IPS-18c (cell line): ENCODE data around the gene MAPK7.

Experiments
- H3K4me3 ChIP-seq: 2 replicates; pipeline ENCODE4 v1.7.0; 2013; ENCODE audit warnings: low read depth, mild to moderate bottlenecking, low read length, moderate library complexity; ENCODE audit not compliant: insufficient read depth
- H3K9me3 ChIP-seq: one replicate; pipeline ENCODE4 v1.6.1; 2013; ENCODE audit warnings: mild to moderate bottlenecking, low read length, moderate library complexity; ENCODE audit not compliant: control insufficient read depth, insufficient read depth

The MAPK7 gene

DNA sequence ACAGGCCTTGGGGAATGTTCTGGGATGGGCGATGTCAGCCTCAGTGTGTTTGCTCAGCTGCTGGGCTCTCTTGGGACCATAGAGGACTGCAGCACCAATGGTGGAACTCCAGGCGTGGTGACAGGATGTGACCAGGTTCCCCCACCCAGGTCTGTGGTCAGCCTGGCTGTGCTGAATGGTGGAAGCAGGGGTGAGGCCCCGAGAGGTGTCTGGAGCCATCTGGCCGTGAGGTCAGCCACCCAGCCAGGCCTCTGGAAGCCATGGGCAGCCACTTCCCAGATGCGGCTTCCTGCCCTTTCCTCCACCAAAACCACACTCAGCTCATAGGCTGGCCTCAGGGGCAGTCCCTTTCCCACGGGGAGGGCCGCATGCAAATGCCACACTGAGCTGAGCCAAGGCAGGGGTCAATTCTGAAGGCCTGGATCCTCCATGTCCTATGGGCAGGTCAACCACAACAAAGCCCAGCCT is 7.8 kb upstream of the MAPK7 start:
- H3K9me3 ChIP-seq, result no peaks in the 10 kb centered on the region
- no peak overlapping the region for H3K4me3 ChIP-seq

DNA sequence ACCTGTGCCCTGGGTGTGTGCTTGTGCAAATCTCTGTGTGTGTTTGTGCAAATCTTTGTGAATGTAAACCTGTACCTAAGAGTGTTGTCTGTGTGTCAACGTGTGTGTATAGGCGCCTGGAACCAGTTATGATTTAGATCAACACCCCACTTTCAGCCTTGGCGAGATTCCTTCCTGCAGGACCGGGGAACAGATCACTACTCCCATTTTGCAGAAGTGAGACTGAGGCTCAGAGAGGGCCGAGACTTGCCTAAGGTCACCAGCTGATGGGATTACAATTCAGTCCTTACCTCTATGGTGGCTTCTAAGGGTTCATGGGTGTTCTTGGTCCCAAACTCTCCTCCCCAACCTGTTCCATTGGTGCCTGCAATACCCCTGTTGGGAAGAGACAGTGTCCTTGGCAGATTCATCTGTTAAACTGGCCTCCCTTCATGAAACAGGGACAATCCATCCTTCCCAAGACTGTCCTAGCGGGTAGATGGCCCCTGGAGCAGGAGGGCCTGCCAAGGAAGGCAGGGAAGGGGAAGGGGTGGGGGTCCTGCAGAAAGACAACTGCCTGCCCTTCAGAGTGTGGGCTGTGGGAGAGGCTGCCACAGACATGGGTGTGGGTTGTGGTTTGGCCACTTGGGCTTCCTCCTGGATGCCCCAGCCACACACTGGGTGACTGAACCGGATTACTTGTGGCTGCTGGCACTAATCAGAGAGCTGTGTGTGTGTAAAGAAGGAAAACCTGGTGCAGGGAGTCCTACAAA is 6.9 kb upstream of the MAPK7 start:
- Histone ChIP-seq H3K9me3 (no peaks in the 10 kb centered on the region), H3K4me3 (no peak overlapping the region)

DNA sequence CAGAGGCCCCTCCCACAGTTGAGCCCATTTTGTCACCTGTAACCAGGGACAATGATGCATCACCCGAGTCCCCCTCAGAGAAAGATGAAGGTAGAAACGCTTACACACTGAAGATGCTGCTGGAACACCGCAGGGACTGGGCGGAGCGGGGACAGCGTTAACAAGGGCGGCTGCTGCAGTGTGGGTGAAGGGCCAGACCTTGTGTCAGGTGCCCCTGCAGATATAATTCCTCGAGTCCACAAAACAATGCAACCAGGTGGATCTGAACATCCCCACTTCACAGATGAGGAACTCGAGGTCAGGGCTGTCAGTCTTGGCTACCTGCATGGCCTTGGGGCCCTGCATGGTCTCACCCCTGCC is 6.3 kb upstream of the MAPK7 start:
- Histone ChIP-seq H3K9me3 (no peaks in the 10 kb centered on the region), H3K4me3 (no peak overlapping the region)

DNA sequence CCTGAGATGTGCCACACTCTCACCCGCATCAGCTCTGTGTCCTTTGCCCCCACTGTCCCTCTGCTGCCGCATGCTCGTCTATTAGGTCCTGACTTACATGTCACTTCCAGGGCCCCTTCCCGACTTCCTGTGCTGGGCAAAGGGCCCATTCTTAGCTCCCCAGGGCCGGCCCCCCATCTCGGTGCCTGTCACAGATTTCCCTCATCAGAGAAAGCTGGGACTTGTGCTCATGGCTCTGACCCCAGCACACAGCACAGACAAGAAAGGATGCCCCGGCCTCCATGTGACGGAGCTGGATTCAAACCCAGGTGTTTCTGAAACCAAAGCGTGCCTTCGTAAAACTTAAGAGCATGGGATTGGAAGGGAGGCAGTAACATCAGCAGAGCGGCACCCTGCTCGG is 5.9 kb upstream of the MAPK7 start:
- H3K4me3 ChIP-seq, result no peak overlapping the region

DNA sequence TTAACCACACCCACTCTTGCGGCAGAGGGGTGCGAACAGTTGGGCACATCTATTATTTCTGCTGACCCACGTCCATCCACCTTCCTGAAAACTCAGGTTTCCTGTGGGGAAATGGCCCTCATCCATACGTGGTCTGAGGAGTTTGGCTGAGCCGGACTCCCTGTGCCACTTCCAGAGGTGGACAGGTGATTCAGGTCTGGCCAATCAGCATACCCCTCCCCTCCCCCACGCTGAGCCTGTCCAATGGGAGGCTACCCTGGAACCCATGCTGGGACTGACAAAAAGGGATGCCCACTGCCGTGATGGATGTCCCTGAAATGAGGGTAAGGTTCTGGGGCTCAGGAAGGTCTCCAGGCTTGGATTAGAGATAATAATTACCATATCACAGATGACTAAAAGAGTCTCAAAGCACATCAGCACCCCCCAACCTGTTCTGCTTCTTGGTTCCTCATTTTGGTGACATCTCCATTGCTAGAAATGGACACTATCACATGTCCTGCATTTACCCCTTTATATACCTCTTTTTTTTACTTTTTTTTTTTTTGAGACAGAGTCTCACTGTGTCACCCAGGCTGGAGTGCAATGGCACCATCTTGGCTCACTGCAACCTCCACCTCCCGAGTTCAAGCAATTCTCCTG is 5.3 kb upstream of the MAPK7 start:
- Histone ChIP-seq H3K4me3 (no peak overlapping the region), H3K9me3 (no peaks in the 10 kb centered on the region)

More for the DNA sequence above, 5.9 kb upstream of the MAPK7 start:
- H3K9me3 ChIP-seq, result no peaks in the 10 kb centered on the region

DNA sequence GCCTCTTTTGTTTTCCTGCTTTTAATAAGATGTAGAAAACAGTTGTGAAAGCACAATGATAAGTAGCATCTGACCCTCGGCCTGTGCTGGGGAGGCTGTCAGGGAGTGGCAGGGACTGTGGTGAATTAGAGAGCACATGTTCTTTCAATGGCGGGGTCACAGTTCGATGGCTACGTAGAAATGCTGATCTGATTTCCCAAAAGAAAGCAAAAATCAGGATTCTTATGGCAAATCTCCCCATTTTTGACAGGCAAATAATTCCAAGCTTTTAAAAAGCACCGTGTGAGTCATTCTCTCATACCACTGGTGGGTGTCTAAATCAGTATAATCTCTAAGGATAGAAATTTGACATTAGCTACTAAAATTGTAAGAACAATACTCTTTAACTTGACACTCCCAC is 4.2 kb upstream of the MAPK7 start:
- no peaks in the 10 kb centered on the region for H3K9me3 ChIP-seq
- no peak overlapping the region for H3K4me3 ChIP-seq

DNA sequence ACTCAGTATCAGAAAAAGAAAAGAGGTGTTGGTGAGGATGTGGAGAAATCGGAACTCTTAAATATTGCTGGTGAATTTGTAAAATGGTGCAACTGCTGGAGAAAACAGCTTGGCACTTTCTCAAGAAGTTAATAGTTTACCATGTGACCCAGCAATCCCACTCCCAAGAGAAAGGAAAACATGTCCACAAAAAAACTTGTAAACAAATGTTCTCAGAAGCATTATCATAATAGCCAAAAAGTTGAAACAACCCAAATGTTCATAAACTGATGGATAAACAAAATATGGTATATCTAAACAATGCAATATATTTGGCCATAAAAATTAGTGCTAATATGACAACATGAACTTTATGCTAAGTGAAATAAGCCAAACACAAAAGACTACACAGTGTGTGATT is 2.6 kb upstream of the MAPK7 start:
- no peaks in the 10 kb centered on the region for H3K9me3 ChIP-seq
- H3K4me3 ChIP-seq, result no peak overlapping the region

DNA sequence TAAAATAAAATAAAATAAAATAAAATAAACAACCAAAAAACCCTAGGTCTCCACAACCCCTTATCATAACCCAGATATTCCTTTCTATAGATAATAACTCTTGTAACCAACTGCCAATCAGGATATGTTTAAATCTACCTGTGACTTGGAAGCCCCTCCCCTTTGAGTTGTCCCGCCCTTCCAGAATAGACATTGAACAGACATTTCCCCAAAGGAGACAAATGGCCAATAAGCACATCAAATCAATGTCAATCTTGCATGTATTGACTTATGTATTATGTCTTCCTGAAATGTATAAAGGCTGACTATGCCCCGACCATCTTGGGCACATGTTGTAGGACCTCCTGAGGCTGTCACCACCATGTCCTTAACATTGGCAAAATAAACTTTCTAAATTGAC is 1.5 kb upstream of the MAPK7 start:
- Histone ChIP-seq H3K9me3 (no peaks in the 10 kb centered on the region), H3K4me3 (peak overlapping the region; percentile 97)

DNA sequence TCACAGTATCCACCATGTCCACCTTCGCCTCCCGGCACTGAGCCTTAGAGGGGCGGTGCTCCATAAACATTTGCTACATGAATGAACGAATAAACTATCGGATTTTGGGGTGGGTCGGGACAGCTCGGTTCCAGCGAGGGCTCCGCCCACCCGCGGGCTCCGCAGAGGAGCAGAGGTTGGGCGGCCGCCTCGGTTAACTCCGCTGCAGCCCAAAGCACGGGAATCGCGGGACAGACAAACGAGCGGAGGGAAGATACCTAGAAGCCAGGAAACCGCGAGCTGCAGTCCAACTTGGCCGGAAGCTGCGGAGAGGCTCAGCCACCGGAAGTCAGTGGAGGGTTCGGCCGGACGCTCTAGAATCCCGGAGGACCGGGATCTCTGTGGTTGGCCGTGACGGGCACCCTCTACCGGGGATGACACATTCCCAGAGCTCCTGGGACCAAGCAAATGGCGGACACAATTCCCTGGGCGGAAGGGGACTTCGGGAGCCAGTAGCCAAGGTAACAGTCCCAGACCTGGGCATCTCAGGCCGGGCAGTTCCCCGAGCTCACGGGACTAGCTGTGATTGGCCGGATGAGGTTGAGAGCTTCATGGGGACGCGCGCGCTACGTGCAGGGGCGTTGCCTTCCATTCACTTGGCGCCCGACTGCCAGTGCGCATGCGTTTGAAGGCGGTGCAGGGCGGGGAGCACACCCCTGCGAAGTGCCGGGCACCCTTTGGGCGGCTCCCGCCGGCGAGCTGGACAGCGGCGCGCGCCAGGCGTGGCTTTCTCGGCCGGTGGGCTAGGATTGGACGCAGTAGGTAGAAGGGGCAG is 489 bp upstream of the MAPK7 start:
- H3K4me3 ChIP-seq, result peak overlapping the region; percentile 97
- no peaks in the 10 kb centered on the region for H3K9me3 ChIP-seq

DNA sequence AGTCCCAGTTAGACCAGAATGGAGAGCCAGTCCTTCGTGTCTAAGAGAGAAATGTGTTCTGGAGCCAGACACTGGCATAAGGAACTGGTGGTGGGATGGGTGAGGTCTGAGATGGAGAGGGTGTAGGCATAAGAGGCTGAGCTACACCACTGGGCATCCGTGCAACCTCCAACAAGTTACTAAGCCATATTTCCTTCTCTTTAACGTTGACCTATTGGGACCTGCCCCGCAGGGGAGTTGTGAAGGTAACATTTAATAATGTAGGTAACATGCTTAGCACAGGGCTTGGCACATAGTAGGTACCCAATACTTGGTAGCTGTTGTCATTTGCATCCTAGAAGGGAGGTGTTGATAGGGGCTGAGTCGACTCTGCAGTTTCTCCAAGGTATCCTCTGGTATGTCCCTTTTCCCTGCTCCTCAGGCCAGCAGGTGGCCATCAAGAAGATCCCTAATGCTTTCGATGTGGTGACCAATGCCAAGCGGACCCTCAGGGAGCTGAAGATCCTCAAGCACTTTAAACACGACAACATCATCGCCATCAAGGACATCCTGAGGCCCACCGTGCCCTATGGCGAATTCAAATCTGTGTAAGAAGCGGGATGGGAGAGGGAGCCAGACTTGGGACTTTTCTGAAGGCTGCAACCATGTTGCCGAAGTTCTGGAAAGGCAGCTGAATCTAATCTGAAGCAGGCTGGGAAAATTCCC is 1.2 kb downstream of the MAPK7 start:
- no peaks in the 10 kb centered on the region for H3K9me3 ChIP-seq

DNA sequence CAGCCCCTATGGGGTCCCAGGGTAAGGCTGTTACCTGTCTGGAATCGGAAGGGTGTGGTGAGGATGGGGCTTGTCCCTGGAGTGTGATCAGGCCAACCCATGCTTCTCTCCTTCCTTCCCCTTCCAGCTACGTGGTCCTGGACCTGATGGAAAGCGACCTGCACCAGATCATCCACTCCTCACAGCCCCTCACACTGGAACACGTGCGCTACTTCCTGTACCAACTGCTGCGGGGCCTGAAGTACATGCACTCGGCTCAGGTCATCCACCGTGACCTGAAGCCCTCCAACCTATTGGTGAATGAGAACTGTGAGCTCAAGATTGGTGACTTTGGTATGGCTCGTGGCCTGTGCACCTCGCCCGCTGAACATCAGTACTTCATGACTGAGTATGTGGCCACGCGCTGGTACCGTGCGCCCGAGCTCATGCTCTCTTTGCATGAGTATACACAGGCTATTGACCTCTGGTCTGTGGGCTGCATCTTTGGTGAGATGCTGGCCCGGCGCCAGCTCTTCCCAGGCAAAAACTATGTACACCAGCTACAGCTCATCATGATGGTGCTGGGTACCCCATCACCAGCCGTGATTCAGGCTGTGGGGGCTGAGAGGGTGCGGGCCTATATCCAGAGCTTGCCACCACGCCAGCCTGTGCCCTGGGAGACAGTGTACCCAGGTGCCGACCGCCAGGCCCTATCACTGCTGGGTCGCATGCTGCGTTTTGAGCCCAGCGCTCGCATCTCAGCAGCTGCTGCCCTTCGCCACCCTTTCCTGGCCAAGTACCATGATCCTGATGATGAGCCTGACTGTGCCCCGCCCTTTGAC is 2.4 kb downstream of the MAPK7 start:
- Histone ChIP-seq H3K9me3 (no peaks in the 10 kb centered on the region), H3K4me3 (no peak overlapping the region)

More for the DNA sequence above, 1.2 kb downstream of the MAPK7 start:
- H3K4me3 ChIP-seq, result peak overlapping the region; percentile 97

DNA sequence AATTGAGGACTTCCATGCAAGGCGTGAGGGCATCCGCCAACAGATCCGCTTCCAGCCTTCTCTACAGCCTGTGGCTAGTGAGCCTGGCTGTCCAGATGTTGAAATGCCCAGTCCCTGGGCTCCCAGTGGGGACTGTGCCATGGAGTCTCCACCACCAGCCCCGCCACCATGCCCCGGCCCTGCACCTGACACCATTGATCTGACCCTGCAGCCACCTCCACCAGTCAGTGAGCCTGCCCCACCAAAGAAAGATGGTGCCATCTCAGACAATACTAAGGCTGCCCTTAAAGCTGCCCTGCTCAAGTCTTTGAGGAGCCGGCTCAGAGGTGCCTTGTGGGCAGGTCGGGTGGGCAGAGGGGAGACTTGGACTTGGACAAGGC is 3.1 kb downstream of the MAPK7 start:
- Histone ChIP-seq H3K4me3 (no peak overlapping the region), H3K9me3 (no peaks in the 10 kb centered on the region)

DNA sequence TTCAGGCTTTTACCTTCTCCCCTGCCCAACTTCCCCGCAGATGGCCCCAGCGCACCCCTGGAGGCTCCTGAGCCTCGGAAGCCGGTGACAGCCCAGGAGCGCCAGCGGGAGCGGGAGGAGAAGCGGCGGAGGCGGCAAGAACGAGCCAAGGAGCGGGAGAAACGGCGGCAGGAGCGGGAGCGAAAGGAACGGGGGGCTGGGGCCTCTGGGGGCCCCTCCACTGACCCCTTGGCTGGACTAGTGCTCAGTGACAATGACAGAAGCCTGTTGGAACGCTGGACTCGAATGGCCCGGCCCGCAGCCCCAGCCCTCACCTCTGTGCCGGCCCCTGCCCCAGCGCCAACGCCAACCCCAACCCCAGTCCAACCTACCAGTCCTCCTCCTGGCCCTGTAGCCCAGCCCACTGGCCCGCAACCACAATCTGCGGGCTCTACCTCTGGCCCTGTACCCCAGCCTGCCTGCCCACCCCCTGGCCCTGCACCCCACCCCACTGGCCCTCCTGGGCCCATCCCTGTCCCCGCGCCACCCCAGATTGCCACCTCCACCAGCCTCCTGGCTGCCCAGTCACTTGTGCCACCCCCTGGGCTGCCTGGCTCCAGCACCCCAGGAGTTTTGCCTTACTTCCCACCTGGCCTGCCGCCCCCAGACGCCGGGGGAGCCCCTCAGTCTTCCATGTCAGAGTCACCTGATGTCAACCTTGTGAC is 3.6 kb downstream of the MAPK7 start:
- H3K9me3 ChIP-seq, result no peaks in the 10 kb centered on the region

DNA sequence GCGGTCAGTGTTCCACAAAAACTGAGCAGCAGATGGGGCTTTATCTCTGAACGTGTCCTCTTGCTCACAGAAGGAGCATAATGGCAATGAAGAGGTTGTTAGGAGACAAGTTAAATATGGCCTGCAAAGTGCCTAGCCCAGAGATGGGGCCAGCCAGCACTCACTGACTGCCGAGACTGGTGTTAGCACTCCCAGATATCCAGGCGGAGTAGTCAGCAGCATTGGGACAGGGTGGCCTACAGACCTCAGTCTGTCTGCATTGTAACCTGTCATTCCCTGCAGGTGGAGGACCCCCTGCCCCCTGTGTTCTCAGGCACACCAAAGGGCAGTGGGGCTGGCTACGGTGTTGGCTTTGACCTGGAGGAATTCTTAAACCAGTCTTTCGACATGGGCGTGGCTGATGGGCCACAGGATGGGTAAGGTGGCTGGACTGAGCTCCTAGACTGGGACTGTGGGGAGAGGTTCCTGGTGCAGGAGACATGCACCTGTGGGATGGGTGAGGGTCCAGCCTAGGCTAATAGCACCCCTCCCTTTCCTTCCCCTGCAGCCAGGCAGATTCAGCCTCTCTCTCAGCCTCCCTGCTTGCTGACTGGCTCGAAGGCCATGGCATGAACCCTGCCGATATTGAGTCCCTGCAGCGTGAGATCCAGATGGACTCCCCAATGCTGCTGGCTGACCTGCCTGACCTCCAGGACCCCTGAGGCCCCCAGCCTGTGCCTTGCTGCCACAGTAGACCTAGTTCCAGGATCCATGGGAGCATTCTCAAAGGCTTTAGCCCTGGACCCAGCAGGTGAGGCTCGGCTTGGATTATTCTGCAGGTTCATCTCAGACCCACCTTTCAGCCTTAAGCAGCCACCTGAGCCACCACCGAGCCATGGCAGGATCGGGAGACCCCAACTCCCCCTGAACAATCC is 4.5 kb downstream of the MAPK7 start:
- no peak overlapping the region for H3K4me3 ChIP-seq
- H3K9me3 ChIP-seq, result no peaks in the 10 kb centered on the region

More for the DNA sequence above, 3.6 kb downstream of the MAPK7 start:
- H3K4me3 ChIP-seq, result no peak overlapping the region

DNA sequence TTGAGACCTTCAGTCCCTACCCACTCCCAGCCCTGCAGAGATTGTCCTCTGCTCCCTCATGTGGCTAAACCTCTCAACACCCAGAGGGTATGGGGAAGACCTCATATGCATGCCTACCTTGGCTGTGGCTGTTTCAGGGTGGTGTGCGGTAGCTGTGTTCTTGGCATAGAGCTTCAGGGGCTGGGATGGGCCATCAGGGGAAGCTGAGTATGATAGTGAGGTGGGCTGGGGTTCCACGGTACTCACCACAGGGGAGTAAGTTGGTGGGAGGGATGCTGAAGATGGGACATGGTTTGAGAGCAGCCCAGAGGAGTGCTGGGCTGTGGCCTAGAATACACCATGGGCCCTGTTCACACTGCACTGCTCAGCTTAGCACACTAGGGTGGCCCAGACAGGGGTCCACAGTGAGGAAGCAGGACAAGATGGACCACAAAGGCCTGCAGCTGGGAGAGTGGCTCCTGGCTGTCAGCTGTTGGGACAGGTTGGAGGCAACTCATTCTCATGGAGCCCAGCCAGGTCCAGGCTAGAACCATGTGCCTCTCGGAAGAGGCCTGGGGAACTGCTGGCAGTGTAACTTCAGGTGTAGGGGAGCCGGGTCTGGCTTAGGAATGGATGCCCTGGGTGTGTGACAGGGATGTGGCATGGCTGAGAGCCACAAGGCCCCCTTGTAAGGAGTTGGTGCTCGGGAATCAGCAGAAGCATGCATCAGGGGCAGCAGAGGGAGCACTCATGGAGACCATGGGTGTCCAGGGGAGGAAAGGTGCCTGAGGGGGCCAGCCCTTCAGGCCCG is 5.6 kb downstream of the MAPK7 start:
- H3K4me3 ChIP-seq, result no peak overlapping the region; the same call in 1 of the 2 replicates
- H3K9me3 ChIP-seq, result no peaks in the 10 kb centered on the region
